Ishikawa (cell line): ENCODE results near the gene TCN2.

Source experiments
- CEBPB ChIP-seq: IDR thresholded peaks from 2 replicates; pipeline ENCODE4 v1.6.1; 2012
- CREB1 ChIP-seq: IDR thresholded peaks from 2 replicates; pipeline ENCODE4 v1.6.1; 2012; ENCODE audit warnings: low read depth
- EGR1 ChIP-seq: IDR thresholded peaks from 2 replicates; pipeline ENCODE4 v1.6.1; 2012
- EP300 ChIP-seq: IDR thresholded peaks from 2 replicates; pipeline ENCODE4 v1.6.1; 2012; ENCODE audit warnings: borderline replicate concordance
- FOXM1 ChIP-seq: IDR thresholded peaks from 2 replicates; pipeline ENCODE4 v1.6.1; 2012; ENCODE audit warnings: low read depth, borderline replicate concordance
- MAX ChIP-seq: IDR thresholded peaks from 2 replicates; pipeline ENCODE4 v1.6.1; 2012
- NFIC ChIP-seq: IDR thresholded peaks from 2 replicates; pipeline ENCODE4 v1.6.1; 2012
- RAD21 ChIP-seq: IDR thresholded peaks from 2 replicates; pipeline ENCODE4 v1.6.1; 2012; ENCODE audit warnings: low read depth
- REST ChIP-seq: IDR thresholded peaks from 2 replicates; pipeline ENCODE4 v1.6.1; 2012; ENCODE audit warnings: low read depth, mild to moderate bottlenecking
- TAF1 ChIP-seq: IDR thresholded peaks from 2 replicates; pipeline ENCODE4 v1.6.1; 2012; ENCODE audit warnings: low read depth, mild to moderate bottlenecking
- TCF12 ChIP-seq: IDR thresholded peaks from 2 replicates; pipeline ENCODE4 v1.6.1; 2012; ENCODE audit warnings: low read depth
- TEAD4 ChIP-seq: IDR thresholded peaks from 2 replicates; pipeline ENCODE4 v1.6.1; 2012
- USF1 ChIP-seq: IDR thresholded peaks from 2 replicates; pipeline ENCODE4 v1.6.1; 2012
- YY1 ChIP-seq: IDR thresholded peaks from 2 replicates; pipeline ENCODE4 v1.6.1; 2012; ENCODE audit warnings: low read depth
- ZBTB7A ChIP-seq: IDR thresholded peaks from 2 replicates; pipeline ENCODE4 v1.6.1; 2012; ENCODE audit warnings: low read depth

Gene TCN2

GRCh38 chr22:30664798-30665197, 57.8 kb downstream of the TCN2 start:
- no peak for TF ChIP-seq RAD21
- TF ChIP-seq EP300, result no peak
- TF ChIP-seq REST, result no peak
- no peak for TF ChIP-seq TEAD4
- TF ChIP-seq FOXM1, result no peak
- TF ChIP-seq EGR1, result no peak
- no peak for TF ChIP-seq USF1
- no peak for TF ChIP-seq TCF12
- no peak for TF ChIP-seq CREB1
- no peak for TF ChIP-seq MAX
- TF ChIP-seq ZBTB7A, result no peak
- no peak for TF ChIP-seq CEBPB
- TF ChIP-seq TAF1, result no peak
- no peak for TF ChIP-seq NFIC
- no peak for TF ChIP-seq YY1

- TF ChIP-seq ZBTB7A (no peak), RAD21 (no peak)
These were observed 58.3 kb downstream of the TCN2 start for GRCh38 chr22:30665266-30665665.

- TF ChIP-seq EGR1, result no peak
- TF ChIP-seq EP300, result no peak
- TF ChIP-seq CEBPB, result no peak
- no peak for TF ChIP-seq ZBTB7A
- TF ChIP-seq TEAD4, result no peak
- TF ChIP-seq MAX, result no peak
- no peak for TF ChIP-seq FOXM1
- no peak for TF ChIP-seq RAD21
- TF ChIP-seq NFIC, result no peak
- TF ChIP-seq TCF12, result no peak
- no peak for TF ChIP-seq USF1
- no peak for TF ChIP-seq TAF1
- TF ChIP-seq REST, result no peak
- no peak for TF ChIP-seq CREB1
- TF ChIP-seq YY1, result no peak
These were observed 58.8 kb downstream of the TCN2 start for GRCh38 chr22:30665786-30666185.

GRCh38 chr22:30667107-30667493, 60.1 kb downstream of the TCN2 start:
- no peak for TF ChIP-seq ZBTB7A
- TF ChIP-seq YY1, result no peak
- no peak for TF ChIP-seq MAX
- no peak for TF ChIP-seq RAD21
- no peak for TF ChIP-seq NFIC
- no peak for TF ChIP-seq EP300
- TF ChIP-seq CEBPB, result no peak
- TF ChIP-seq EGR1, result no peak
- TF ChIP-seq REST, result no peak
- no peak for TF ChIP-seq FOXM1
- no peak for TF ChIP-seq TAF1
- TF ChIP-seq USF1, result no peak
- TF ChIP-seq TCF12, result no peak
- no peak for TF ChIP-seq TEAD4
